Measurements from ENCODE around the gene SLC35G6. TPM values are rescaled to one million over a fixed set of nuclear protein-coding genes. Genes with fewer than 3 reads are reported as not detected.

Gene SLC35G6
- total RNA-seq, 3 donors from 2014 or later, result not detected

GRCh38 chr17:7512105-7512504, 30.9 kb downstream of the SLC35G6 start:
- Histone ChIP-seq H3K4me1 (no peaks in the 10 kb centered on the region), H3K36me3 (peaks cover 5% of the 10 kb centered on the region), H3K27me3 (no peaks in the 10 kb centered on the region), H3K9me3 (no peaks in the 10 kb centered on the region), H3K4me3 (no peak overlapping the region), H3K27ac (no peak overlapping the region)
- TF ChIP-seq CTCF (IDR thresholded peaks at IDR 0.05) (no peak), POLR2A (IDR thresholded peaks at IDR 0.05) (no peak), POLR2AphosphoS5 (IDR thresholded peaks at IDR 0.05) (no peak)
- intact Hi-C loops (cut with DNase I; ENCODE audit: low total_unique reads), result loop anchor here (10.0 kb wide), 1 partner anchor 53 kb away; the partner anchor contains the start of gene SENP3
- no peak for DNase-seq (ENCODE audit: low spot score in 2 of 2)

GRCh38 chr17:7512824-7513540, 31.7 kb downstream of the SLC35G6 start:
- H3K27me3 ChIP-seq, result no peaks in the 10 kb centered on the region
- no peak overlapping the region for H3K4me3 ChIP-seq
- intact Hi-C loops (cut with DNase I; ENCODE audit: low total_unique reads), result loop anchor here (10.0 kb wide), 1 partner anchor 52 kb away; the partner anchor contains the start of gene SENP3
- DNase-seq (ENCODE audit: low spot score in 2 of 2), result no peak
- no peaks in the 10 kb centered on the region for H3K4me1 ChIP-seq
- no peaks in the 10 kb centered on the region for H3K9me3 ChIP-seq
- H3K27ac ChIP-seq, result no peak overlapping the region
- TF ChIP-seq POLR2AphosphoS5 (IDR thresholded peaks at IDR 0.05) (no peak), POLR2A (IDR thresholded peaks at IDR 0.05) (no peak), CTCF (IDR thresholded peaks at IDR 0.05) (no peak)
- H3K36me3 ChIP-seq, result peaks cover 5% of the 10 kb centered on the region

- H3K27ac ChIP-seq, result peak overlapping the region in 1 of 2 donors; percentile 38
- no peak overlapping the region for H3K4me3 ChIP-seq
- intact Hi-C loops (cut with DNase I; ENCODE audit: low total_unique reads), result loop anchor here (10.0 kb wide), 1 partner anchor 51 kb away; the partner anchor contains the start of gene SENP3
- no peaks in the 10 kb centered on the region for H3K27me3 ChIP-seq
- H3K36me3 ChIP-seq, result peaks cover 5% of the 10 kb centered on the region
- TF ChIP-seq POLR2AphosphoS5 (IDR thresholded peaks at IDR 0.05), result no peak
- no peak for TF ChIP-seq POLR2A (IDR thresholded peaks at IDR 0.05)
- no peak for TF ChIP-seq CTCF (IDR thresholded peaks at IDR 0.05)
- no peaks in the 10 kb centered on the region for H3K4me1 ChIP-seq
- H3K9me3 ChIP-seq, result no peaks in the 10 kb centered on the region
- no peak for DNase-seq (ENCODE audit: low spot score in 2 of 2)
These were observed 32.7 kb downstream of the SLC35G6 start for GRCh38 chr17:7513850-7514419.

- H3K27me3 ChIP-seq, result no peaks in the 10 kb centered on the region
These were observed 34.8 kb downstream of the SLC35G6 start for GRCh38 chr17:7515911-7516610.

More at GRCh38 chr17:7515911-7516610, 34.8 kb downstream of the SLC35G6 start:
- intact Hi-C loops (cut with DNase I; ENCODE audit: low total_unique reads), result loop anchor here (10.0 kb wide), 1 partner anchor 49 kb away; the partner anchor contains the start of gene SENP3
- no peak for TF ChIP-seq CTCF (IDR thresholded peaks at IDR 0.05)
- no peak for TF ChIP-seq POLR2A (IDR thresholded peaks at IDR 0.05)
- no peak for TF ChIP-seq POLR2AphosphoS5 (IDR thresholded peaks at IDR 0.05)
- Histone ChIP-seq H3K4me1 (no peaks in the 10 kb centered on the region), H3K27ac (no peak overlapping the region), H3K4me3 (no peak overlapping the region), H3K9me3 (no peaks in the 10 kb centered on the region), H3K36me3 (no peaks in the 10 kb centered on the region)
- DNase-seq (ENCODE audit: low spot score in 2 of 2), result no peak

Measured in breast epithelium (tissue), 4 donors.